ENCODE results near the gene CNOT6. TPM values are rescaled to one million over a fixed set of nuclear protein-coding genes. Genes with fewer than 3 reads are reported as not detected.
"Not testable (repeated sequence)": the region's sequence is repeated elsewhere in the genome, so short reads cannot be mapped to it uniquely, and the experiment has no call there.

CNOT6 gene
- total RNA-seq: 11.7 TPM
- polyA plus RNA-seq (ENCODE audit: insufficient read depth in 1 of 8, insufficient read length in 8 of 8, low replicate concordance in 1 of 8): 10 to 100 TPM; 16.1 to 29.7 (median 23.7) TPM
- long read RNA-seq, donor 1, full-length matches to known transcripts: 1 of 1 reads
- long read RNA-seq, donor 1, partial matches to known transcripts: 0 of 1 reads
- long read RNA-seq, donor 1, other reads (novel, unspliced or antisense): 0 of 1 reads
- long read RNA-seq, donor 2: 0 reads
- long read RNA-seq, donor 3, full-length matches to known transcripts: 1 of 1 reads
- long read RNA-seq, donor 3, partial matches to known transcripts: 0 of 1 reads
- long read RNA-seq, donor 3, other reads (novel, unspliced or antisense): 0 of 1 reads
- long read RNA-seq, donor 4, full-length matches to known transcripts: 1 of 1 reads
- long read RNA-seq, donor 4, partial matches to known transcripts: 0 of 1 reads
- long read RNA-seq, donor 4, other reads (novel, unspliced or antisense): 0 of 1 reads
- long read RNA-seq, donor 5: 0 reads
- long read RNA-seq, donor 6, full-length matches to known transcripts: 1 of 1 reads
- long read RNA-seq, donor 6, partial matches to known transcripts: 0 of 1 reads
- long read RNA-seq, donor 6, other reads (novel, unspliced or antisense): 0 of 1 reads
- long read RNA-seq, donor 7, full-length matches to known transcripts: 1 of 1 reads
- long read RNA-seq, donor 7, partial matches to known transcripts: 0 of 1 reads
- long read RNA-seq, donor 7, other reads (novel, unspliced or antisense): 0 of 1 reads
- long read RNA-seq, donor 8: 0 reads
- long read RNA-seq, donor 9, full-length matches to known transcripts: 2 of 2 reads
- long read RNA-seq, donor 9, partial matches to known transcripts: 0 of 2 reads
- long read RNA-seq, donor 9, other reads (novel, unspliced or antisense): 0 of 2 reads
- long read RNA-seq, donor 10, full-length matches to known transcripts: 2 of 2 reads
- long read RNA-seq, donor 10, partial matches to known transcripts: 0 of 2 reads
- long read RNA-seq, donor 10, other reads (novel, unspliced or antisense): 0 of 2 reads
- long read RNA-seq, donor 11: 0 reads

DNA sequence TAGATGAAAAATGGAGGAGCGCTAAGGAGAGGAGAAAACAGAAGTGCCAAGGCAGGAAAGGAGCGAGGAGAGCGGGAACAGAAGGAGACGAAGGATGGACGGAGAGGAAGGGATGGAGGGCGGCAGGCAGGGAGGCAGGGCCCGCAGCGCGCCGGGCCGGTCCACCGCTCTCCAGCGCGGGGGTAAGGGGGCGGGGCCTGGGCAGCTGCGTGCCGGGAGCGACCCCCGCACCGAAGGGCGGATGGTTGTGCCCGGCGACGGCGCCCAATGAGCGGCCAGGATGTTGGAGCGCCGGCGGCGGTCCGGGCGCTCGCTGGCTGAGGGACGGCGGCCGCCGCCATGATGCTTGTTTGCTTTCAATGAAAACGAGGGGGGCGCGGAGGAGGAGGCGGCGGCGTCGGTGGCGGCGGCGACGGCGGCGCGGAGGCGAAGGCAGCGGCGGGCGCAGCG is at the start of gene CNOT6:
CNOT6 (plus strand) TSS at position 320 of the 450 bp plus-strand sequence. CDS start 34,898 bp downstream, outside the sequence.
- Histone ChIP-seq H3K4me3 (ENCODE audit: low read length) (peak within 1 kb of the TSS; percentile 84), H3K36me3 (ENCODE audit: control insufficient read depth, insufficient read depth, low read length) (peaks cover 10% of the 10 kb centered on the region), H3K9me3 (replicated peaks; ENCODE audit: control insufficient read depth, low read depth, low read length) (no peaks in the 10 kb centered on the region), H3K27me3 (ENCODE audit: control insufficient read depth, insufficient read depth, low read length) (no peaks in the 10 kb centered on the region), H3K4me1 (ENCODE audit: control insufficient read depth, insufficient read depth, low read length) (peaks cover 13% of the 10 kb centered on the region), H3K27ac (ENCODE audit: low read length) (peak within 1 kb of the TSS; percentile 91)
- WGBS (ENCODE audit: insufficient coverage): 1% methylated on average over 56 of the region's 56 CpGs
- peak; percentile 98 for DNase-seq

DNA sequence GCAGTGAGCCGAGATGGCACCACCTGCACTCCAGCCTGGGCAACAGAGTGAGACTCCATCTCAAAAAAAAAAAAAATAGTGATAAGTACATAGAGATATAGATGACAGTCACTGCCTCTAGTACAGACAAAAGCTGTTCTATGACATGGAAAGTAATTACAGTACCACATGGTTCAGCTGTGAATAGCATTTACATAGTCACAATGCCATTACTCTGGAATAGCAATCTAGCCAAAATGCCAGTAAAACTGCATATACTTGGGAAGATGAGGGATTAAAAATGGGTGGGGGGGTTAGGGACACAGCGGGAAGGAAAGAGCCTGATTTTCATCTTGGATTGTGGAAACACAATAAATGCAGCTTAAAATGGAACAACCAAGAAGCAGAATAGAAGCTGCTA is 39.4 kb upstream of the CNOT6 start:
- WGBS (ENCODE audit: insufficient coverage): 45% methylated on average over 1 of the region's 2 CpGs
- peak; percentile 48 for DNase-seq
- no peak overlapping the region for H3K27ac ChIP-seq (ENCODE audit: low read length)

DNA sequence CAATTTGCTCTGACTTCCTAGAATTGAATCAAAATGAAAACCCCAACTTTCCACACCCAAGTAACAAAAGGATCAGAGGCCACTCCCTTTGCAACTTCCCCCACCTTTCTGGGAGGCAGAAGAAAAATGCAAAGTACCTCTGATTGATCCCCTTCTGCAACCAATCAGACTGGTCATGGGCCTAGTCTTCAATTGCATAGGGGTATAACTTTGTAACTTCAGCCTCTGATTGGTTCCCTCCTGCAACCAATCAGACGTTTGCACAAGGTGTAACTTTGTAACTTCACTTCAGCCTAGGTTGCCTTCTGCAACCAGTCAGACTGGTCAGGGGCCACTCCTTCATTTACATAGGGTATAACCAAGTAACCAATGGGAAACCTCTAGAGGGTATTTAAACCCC is 38.3 kb upstream of the CNOT6 start:
- no peak overlapping the region for H3K27ac ChIP-seq (ENCODE audit: low read length)
- no peaks in the 10 kb centered on the region for H3K4me1 ChIP-seq (ENCODE audit: control insufficient read depth, insufficient read depth, low read length)
- H3K4me3 ChIP-seq (ENCODE audit: low read length): no peak overlapping the region
- H3K36me3 ChIP-seq (ENCODE audit: control insufficient read depth, insufficient read depth, low read length): no peaks in the 10 kb centered on the region
- WGBS (ENCODE audit: insufficient coverage): 50% methylated on average over 1 of the region's 1 CpG
- H3K9me3 ChIP-seq (replicated peaks; ENCODE audit: control insufficient read depth, low read depth, low read length): no peaks in the 10 kb centered on the region
- no peaks in the 10 kb centered on the region for H3K27me3 ChIP-seq (ENCODE audit: control insufficient read depth, insufficient read depth, low read length)
- DNase-seq: no peak

More for the DNA sequence above, 39.4 kb upstream of the CNOT6 start:
- Histone ChIP-seq H3K9me3 (replicated peaks; ENCODE audit: control insufficient read depth, low read depth, low read length) (no peaks in the 10 kb centered on the region), H3K4me1 (ENCODE audit: control insufficient read depth, insufficient read depth, low read length) (no peaks in the 10 kb centered on the region), H3K4me3 (ENCODE audit: low read length) (no peak overlapping the region), H3K27me3 (ENCODE audit: control insufficient read depth, insufficient read depth, low read length) (no peaks in the 10 kb centered on the region), H3K36me3 (ENCODE audit: control insufficient read depth, insufficient read depth, low read length) (no peaks in the 10 kb centered on the region)

DNA sequence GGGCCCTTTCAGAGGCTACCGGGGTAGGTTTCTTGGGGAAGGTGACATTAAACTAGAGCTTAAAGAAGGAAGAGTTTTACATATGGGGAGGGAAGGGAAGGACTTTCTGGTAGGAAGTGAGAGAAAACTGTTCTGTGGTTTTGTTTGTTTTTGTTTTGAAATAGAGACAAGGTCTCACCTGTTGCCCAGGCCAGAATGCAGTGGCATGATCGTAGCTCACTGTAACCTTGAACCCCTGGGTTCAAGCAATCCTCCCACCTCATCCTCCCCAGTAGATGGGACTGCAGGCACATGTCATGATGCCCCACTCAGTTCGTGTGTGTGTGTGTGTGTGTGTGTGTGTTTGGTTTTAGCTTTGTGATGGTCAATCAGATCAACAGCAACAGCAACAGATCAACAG is 37.4 kb upstream of the CNOT6 start:
- Histone ChIP-seq H3K27ac (ENCODE audit: low read length) (no peak overlapping the region), H3K4me1 (ENCODE audit: control insufficient read depth, insufficient read depth, low read length) (no peaks in the 10 kb centered on the region), H3K36me3 (ENCODE audit: control insufficient read depth, insufficient read depth, low read length) (no peaks in the 10 kb centered on the region), H3K4me3 (ENCODE audit: low read length) (no peak overlapping the region), H3K27me3 (ENCODE audit: control insufficient read depth, insufficient read depth, low read length) (no peaks in the 10 kb centered on the region), H3K9me3 (replicated peaks; ENCODE audit: control insufficient read depth, low read depth, low read length) (no peaks in the 10 kb centered on the region)
- WGBS (ENCODE audit: insufficient coverage): 71% methylated on average over 1 of the region's 3 CpGs
- no peak for DNase-seq

DNA sequence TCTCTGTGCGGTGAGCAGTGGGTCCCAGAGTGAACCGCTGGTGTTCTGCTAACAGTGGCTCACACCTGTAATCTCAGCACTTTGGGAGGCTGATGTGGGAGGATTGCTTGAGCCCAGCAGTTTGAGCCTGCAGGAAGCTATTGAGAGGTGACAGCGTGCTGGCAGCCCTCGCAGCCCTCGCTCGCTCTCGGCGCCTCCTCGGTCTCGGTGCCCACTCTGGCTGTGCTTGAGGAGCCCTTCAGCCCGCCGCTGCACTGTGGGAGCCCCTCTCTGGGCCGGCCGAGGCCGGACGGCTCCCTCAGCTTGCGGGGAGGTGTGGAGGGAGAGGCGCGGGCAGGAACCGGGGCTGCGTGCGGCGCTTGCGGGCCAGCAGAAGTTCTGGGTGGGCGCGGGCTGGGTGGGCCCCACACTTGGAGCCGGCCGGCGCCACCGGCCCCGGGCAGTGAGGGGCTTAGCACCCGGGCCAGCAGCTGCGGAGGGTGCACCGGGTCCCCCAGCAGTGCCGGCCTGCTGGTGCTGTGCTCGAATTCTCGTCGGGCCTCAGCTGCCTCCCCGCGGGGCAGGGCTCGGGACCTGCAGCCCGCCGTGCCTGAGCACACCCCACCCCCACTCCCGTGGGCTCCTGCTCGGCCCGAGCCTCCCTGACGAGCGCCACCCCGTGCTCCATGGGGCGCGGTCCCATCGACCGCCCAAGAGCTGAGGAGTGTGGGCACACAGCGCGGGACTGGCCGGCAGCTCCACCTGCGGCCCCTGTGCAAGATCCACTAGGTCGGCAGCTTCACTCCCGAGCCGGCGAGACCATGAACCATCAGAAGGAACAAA is 35.1 kb upstream of the CNOT6 start:
- H3K4me1 ChIP-seq (ENCODE audit: control insufficient read depth, insufficient read depth, low read length); DNase-seq; H3K9me3 ChIP-seq (replicated peaks; ENCODE audit: control insufficient read depth, low read depth, low read length); H3K4me3 ChIP-seq (ENCODE audit: low read length); H3K36me3 ChIP-seq (ENCODE audit: control insufficient read depth, insufficient read depth, low read length); H3K27ac ChIP-seq (ENCODE audit: low read length); H3K27me3 ChIP-seq (ENCODE audit: control insufficient read depth, insufficient read depth, low read length): not testable (repeated sequence)
- 94% methylated on average over 59 of the region's 61 CpGs for WGBS (ENCODE audit: insufficient coverage)

DNA sequence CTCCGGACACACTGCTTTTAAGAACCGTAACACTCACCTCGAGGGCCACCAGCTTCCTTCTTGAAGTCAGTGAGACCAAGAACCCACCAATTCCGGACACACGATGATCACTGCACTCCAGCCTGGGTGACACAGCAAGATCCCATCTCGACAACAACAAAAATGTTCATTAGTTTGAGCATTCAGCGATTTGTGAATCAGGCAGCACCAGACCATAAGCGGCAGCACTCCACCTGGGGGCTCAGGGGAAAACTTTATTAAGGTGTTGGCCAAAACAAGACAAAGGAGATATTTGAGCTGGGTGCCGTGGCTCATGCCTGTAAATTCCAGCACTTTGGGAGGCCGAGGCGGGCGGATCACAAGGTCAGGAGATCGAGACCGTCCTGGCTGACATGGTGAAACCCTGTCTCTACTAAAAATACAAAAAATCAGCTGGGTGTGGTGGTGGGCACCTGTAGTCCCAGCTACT is 34.5 kb upstream of the CNOT6 start:
- H3K9me3 ChIP-seq (replicated peaks; ENCODE audit: control insufficient read depth, low read depth, low read length); H3K36me3 ChIP-seq (ENCODE audit: control insufficient read depth, insufficient read depth, low read length); H3K4me1 ChIP-seq (ENCODE audit: control insufficient read depth, insufficient read depth, low read length); H3K27me3 ChIP-seq (ENCODE audit: control insufficient read depth, insufficient read depth, low read length); DNase-seq; H3K4me3 ChIP-seq (ENCODE audit: low read length); H3K27ac ChIP-seq (ENCODE audit: low read length): not testable (repeated sequence)
- WGBS (ENCODE audit: insufficient coverage): 89% methylated on average over 6 of the region's 14 CpGs

DNA sequence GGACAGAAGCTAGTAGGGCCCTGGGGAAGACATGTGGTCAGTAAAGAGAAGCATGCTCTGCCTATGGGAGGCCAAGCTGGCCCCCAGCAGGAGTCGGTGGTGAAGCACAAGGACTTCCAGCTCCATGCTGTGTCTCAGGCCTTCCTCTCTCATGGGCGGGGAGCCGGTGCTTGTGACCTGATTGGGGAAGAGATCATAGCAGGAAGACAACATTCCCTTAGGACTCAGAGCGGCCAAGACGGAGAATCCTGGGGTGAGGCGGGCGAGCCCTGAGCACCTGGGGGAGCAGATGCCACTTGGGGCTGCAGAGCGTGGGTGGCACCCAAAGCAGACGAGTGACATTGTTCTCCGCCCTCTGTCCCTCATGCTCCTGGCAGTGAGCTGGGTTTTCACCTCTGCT is 33.3 kb upstream of the CNOT6 start:
- WGBS (ENCODE audit: insufficient coverage): 82% methylated on average over 8 of the region's 10 CpGs
- no peak for DNase-seq
- H3K27me3 ChIP-seq (ENCODE audit: control insufficient read depth, insufficient read depth, low read length): no peaks in the 10 kb centered on the region
- H3K9me3 ChIP-seq (replicated peaks; ENCODE audit: control insufficient read depth, low read depth, low read length): peaks cover 3% of the 10 kb centered on the region
- no peak overlapping the region for H3K4me3 ChIP-seq (ENCODE audit: low read length)
- no peak overlapping the region for H3K27ac ChIP-seq (ENCODE audit: low read length)
- no peaks in the 10 kb centered on the region for H3K36me3 ChIP-seq (ENCODE audit: control insufficient read depth, insufficient read depth, low read length)
- no peaks in the 10 kb centered on the region for H3K4me1 ChIP-seq (ENCODE audit: control insufficient read depth, insufficient read depth, low read length)

DNA sequence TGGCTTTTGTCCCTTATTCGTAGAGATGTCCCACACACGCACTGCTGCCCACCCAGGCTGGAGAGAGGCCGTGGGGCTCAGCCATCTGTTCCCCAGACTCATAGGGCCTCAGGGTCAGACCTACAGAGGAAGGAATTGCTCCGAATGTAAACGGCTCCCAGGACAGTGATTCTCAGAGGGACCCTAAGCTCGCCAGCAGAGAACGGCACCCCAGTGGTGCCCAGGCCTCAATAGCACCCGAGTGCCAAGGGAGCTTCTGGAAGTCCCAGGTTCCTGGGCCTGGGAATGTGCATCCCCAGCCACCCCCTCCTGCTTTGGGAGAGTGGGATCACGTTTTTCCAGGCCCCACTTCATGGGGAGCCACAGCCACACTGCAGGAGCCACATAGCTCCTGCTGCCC is 32.9 kb upstream of the CNOT6 start:
- Histone ChIP-seq H3K27ac (ENCODE audit: low read length) (no peak overlapping the region), H3K4me3 (ENCODE audit: low read length) (no peak overlapping the region), H3K36me3 (ENCODE audit: control insufficient read depth, insufficient read depth, low read length) (no peaks in the 10 kb centered on the region), H3K4me1 (ENCODE audit: control insufficient read depth, insufficient read depth, low read length) (no peaks in the 10 kb centered on the region), H3K27me3 (ENCODE audit: control insufficient read depth, insufficient read depth, low read length) (no peaks in the 10 kb centered on the region), H3K9me3 (replicated peaks; ENCODE audit: control insufficient read depth, low read depth, low read length) (peaks cover 3% of the 10 kb centered on the region)
- 66% methylated on average over 8 of the region's 9 CpGs for WGBS (ENCODE audit: insufficient coverage)
- no peak for DNase-seq

DNA sequence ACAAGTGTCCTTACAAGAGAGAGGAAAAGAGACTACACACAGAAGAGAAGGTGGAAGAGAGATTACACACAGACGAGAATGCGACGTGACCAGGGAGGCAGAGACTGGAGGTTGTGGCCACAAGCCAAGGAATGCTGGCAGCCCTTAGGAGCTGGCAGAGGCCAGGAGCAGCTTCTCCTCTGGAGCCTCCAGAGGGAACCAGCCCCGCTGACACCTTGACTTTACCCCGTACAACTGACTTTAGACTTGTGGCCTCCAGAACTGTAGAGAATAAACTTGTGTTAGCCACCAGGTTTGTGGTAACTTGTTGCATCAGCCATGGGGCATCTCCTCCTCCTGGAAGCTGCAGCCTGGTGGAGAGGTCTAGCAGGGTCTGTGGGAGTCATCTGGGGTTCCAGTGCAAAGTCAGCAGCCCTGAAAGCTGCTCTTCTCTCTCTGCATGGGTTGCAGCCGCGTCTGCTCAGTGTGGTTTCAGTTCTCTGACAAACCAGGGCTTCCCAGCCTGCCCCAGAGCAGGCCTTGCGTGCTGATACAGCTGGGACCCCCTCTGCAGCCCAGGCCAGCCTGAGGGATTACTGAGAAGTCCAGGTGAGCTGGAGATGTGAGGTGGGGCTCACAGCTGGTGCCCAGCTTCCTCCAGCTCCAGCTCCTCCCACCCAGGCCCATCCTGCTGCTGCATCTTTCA is 30.8 kb upstream of the CNOT6 start:
- Histone ChIP-seq H3K27ac (ENCODE audit: low read length) (no peak overlapping the region), H3K9me3 (replicated peaks; ENCODE audit: control insufficient read depth, low read depth, low read length) (peaks cover 3% of the 10 kb centered on the region), H3K27me3 (ENCODE audit: control insufficient read depth, insufficient read depth, low read length) (no peaks in the 10 kb centered on the region), H3K36me3 (ENCODE audit: control insufficient read depth, insufficient read depth, low read length) (no peaks in the 10 kb centered on the region), H3K4me3 (ENCODE audit: low read length) (no peak overlapping the region), H3K4me1 (ENCODE audit: control insufficient read depth, insufficient read depth, low read length) (no peaks in the 10 kb centered on the region)
- WGBS (ENCODE audit: insufficient coverage): 76% methylated on average over 6 of the region's 8 CpGs
- DNase-seq: no peak

Data from muscle of leg (tissue), 16 donors.